Muscle layer of colon (tissue), 2 donors: Measurements from ENCODE around the gene SPINT1.

Experiments used
- H3K27ac ChIP-seq: one replicate; pipeline ENCODE4 v1.7.0; 2013; ENCODE audit warnings: low read depth, mild to moderate bottlenecking, low read length, moderate library complexity
- H3K27me3 ChIP-seq, 2 donors: one replicate each; pipeline ENCODE4 v1.7.0; 2013; ENCODE audit warnings: low read length in 2 of 2, mild to moderate bottlenecking in 2 of 2; ENCODE audit not compliant: insufficient read depth in 2 of 2, control insufficient read depth in 1 of 2
- H3K36me3 ChIP-seq: one replicate; pipeline ENCODE4 v1.7.0; 2013; ENCODE audit warnings: mild to moderate bottlenecking, low read length; ENCODE audit not compliant: insufficient read depth
- H3K4me1 ChIP-seq: one replicate; pipeline ENCODE4 v1.7.0; 2013; ENCODE audit warnings: mild to moderate bottlenecking, low read length; ENCODE audit not compliant: insufficient read depth
- H3K4me3 ChIP-seq, 2 donors: one replicate each; pipeline ENCODE4 v1.7.0; 2013; ENCODE audit warnings: low read length in 2 of 2, low read depth in 1 of 2, mild to moderate bottlenecking in 1 of 2, moderate library complexity in 1 of 2
- H3K9ac ChIP-seq: one replicate; pipeline ENCODE4 v1.7.0; 2013; ENCODE audit warnings: low read length
- H3K9me3 ChIP-seq: one replicate; pipeline ENCODE4 v1.7.0; 2013; ENCODE audit warnings: mild to moderate bottlenecking, low read length
- donor health status: abdominal sarcoma.
- donor health status: Adenocarcinoma of cecum.

The SPINT1 gene

DNA sequence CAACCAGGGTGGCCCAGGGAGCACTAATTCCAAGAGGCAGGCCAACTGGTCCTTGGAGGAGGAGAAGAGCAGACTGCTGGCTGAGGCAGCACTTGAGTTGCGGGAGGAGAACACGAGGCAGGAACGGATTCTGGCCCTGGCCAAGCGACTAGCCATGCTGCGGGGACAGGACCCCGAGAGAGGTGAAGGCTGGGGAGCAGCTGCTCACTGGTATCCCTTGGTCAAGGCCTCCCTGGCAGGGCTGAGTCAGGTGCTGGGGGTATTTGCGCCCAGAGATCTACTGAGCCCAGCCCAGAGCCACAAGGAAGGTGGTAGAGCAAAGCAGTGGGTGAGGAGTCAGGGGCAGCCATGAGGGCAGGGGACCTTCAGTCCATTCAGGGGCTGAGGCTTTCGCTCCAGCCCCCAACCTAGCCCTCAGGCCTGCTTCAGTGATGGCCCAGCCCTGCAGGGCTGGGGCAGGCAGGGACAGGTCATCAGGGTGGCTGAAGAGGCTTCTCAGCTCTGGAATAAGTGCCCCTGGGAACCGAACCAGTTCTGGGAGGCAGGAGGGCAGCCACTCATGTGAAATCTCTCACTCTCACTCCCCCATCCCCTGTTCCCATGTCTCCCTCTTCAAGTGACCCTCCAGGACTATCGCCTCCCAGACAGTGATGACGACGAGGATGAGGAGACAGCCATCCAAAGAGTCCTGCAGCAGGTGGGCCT lies 31.0 kb upstream of the SPINT1 start:
- Histone ChIP-seq H3K27me3 (no peaks in the 10 kb centered on the region), H3K9ac (no peak overlapping the region), H3K36me3 (peaks cover 28% of the 10 kb centered on the region), H3K27ac (no peak overlapping the region), H3K4me1 (peaks cover 9% of the 10 kb centered on the region), H3K4me3 (no peak overlapping the region), H3K9me3 (no peaks in the 10 kb centered on the region)

DNA sequence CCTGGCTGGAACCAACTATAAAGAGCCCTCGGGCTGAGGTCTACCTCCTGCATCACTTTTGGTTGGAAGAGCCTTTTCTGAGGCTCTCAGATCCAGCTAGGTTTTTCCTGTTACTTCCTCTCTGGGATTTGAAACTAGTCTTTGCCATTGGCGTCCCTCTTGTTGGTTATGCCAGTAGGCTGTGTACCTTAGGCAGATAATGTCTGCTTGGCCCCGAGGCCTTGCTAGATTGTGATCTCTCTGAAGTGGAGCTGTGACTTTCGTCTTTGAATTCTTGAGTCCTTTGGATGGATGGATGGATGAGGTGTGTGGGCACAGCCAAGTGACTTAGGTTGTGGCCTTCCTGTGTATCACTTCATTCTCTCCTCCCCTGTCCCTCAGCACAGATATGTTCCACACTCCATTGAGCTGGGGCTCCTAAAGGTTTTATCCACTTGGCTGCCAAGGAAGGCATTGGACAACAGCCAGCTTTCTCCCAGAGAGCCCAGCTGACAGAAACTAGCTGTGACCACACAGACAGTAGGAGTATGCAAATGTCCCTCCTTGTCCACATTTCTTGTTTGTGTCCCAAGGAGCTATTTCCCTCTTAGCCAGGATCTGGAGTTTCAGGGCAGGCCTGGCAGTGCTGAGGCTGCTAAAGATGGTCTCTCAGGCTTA lies 28.7 kb upstream of the SPINT1 start:
- no peaks in the 10 kb centered on the region for H3K4me1 ChIP-seq
- H3K4me3 ChIP-seq = no peak overlapping the region
- H3K27me3 ChIP-seq = no peaks in the 10 kb centered on the region
- no peak overlapping the region for H3K27ac ChIP-seq
- peaks cover 28% of the 10 kb centered on the region for H3K36me3 ChIP-seq
- H3K9ac ChIP-seq = no peak overlapping the region
- no peaks in the 10 kb centered on the region for H3K9me3 ChIP-seq

DNA sequence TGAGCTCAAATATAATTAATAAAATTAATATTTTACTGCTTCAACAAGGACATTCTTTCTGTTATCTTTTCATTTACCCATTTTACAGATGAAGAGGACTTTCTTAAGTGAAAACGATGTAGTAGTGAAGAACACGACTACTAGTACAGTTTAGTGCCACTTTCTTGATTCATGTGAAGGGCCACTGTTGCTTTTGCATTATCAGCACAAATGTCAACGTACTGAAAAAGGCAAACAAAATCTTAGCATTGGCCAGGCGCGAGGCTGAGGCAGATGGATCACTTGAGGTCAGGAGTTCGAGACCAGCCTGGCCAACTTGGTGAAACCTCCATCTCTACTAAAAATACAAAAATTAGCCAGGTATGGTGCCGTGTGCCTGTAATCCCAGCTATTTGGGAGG lies 24.8 kb upstream of the SPINT1 start:
- Histone ChIP-seq H3K4me1 (no peaks in the 10 kb centered on the region), H3K4me3 (no peak overlapping the region), H3K27ac (no peak overlapping the region), H3K36me3 (peaks cover 10% of the 10 kb centered on the region), H3K9me3 (no peaks in the 10 kb centered on the region), H3K27me3 (no peaks in the 10 kb centered on the region), H3K9ac (no peak overlapping the region)

DNA sequence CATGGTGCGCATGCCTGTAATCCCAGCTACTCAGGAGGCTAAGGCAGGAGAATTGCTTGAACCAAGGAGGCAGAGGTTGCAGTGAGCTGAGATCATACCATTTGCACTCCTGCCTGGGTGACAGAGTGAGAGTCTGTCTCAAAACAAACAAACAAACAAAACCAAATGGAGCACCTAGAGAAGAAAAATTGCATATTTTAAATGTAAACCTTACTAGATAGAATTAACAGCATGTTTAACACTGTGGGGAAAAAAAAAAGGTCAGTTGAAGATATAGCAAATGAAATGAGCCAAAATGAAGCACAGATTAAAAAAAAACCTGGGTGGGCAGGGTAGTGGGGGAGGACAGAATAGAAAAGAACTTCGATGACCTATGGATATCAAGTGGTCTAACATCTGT lies 22.7 kb upstream of the SPINT1 start:
- no peak overlapping the region for H3K4me3 ChIP-seq
- no peaks in the 10 kb centered on the region for H3K36me3 ChIP-seq
- no peak overlapping the region for H3K9ac ChIP-seq
- H3K27ac ChIP-seq = no peak overlapping the region
- H3K9me3 ChIP-seq = no peaks in the 10 kb centered on the region
- no peaks in the 10 kb centered on the region for H3K27me3 ChIP-seq
- no peaks in the 10 kb centered on the region for H3K4me1 ChIP-seq

DNA sequence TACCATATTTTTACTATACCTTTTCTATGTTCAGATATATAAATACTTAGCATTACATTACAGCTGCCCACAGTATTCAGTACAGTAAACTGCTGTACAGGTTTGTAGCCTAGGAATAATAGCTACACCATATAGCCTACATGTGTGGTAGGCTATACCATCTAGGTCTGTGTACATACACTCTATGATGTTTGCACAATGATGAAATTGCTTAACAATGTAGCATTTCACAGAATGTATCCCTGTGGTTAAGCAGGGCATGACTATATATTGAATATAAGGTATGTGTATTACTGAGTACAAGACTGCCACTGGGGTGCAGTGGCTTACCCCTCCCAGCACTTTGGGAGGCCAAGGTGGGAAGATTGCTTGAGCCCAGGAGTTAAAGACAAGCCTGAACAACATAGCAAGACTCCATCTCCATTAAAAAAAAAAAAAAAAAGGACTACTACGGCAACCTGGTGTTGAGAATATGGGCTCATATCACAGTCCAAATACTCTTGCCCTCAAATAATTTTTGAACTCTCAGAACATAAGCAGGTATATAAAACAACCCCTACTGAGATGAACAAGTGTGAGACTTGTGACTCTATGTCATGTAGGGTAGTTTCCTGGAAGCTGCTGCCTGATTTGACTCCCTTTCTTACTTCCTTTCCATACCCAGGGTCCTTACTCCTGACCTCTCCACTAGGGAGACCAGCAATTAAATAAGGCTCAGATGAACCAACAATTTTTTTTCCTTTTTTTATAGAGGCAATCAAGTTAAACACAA lies 20.1 kb upstream of the SPINT1 start:
- Histone ChIP-seq H3K4me1 (no peaks in the 10 kb centered on the region), H3K9ac (no peak overlapping the region), H3K27me3 (no peaks in the 10 kb centered on the region), H3K4me3 (no peak overlapping the region), H3K9me3 (no peaks in the 10 kb centered on the region), H3K27ac (no peak overlapping the region), H3K36me3 (no peaks in the 10 kb centered on the region)

DNA sequence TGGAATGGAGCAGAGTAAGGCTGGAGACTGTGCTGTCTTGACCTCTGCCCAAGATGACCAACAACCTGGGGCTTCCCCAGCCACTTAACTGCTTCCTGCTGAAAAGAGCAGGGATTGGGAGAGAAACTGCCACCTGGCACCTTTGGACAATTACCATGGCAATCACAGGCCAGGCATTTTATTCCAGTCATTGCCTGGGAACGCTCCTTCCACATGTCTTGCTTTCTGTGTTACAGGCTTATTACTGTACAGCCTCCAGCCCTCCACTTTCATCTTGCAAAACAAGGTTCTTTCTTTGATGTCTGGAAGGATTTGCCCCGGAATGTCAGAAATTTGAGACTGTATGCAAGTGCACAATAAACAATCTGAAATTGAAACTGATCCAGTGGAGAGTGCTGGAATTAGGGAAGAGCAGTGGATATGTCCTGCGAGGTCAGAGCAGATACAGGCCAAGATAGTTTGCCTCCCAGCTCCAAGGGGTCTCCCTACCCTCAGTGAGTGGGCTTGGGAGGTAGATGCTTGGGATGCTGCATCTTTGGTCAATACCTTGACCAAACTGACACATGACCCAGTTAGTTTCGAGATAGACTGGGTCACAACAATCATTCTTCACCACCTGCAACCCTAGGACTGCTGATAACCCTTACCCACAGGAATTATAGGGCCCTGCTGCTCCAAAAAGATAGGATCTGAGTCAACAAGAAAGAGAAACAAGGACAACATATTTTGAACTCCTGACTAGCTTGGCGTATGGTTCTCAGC lies 18.0 kb upstream of the SPINT1 start:
- H3K9me3 ChIP-seq = no peaks in the 10 kb centered on the region
- H3K4me3 ChIP-seq = no peak overlapping the region
- no peaks in the 10 kb centered on the region for H3K4me1 ChIP-seq
- H3K27ac ChIP-seq = no peak overlapping the region
- H3K36me3 ChIP-seq = no peaks in the 10 kb centered on the region
- no peaks in the 10 kb centered on the region for H3K27me3 ChIP-seq
- H3K9ac ChIP-seq = no peak overlapping the region

DNA sequence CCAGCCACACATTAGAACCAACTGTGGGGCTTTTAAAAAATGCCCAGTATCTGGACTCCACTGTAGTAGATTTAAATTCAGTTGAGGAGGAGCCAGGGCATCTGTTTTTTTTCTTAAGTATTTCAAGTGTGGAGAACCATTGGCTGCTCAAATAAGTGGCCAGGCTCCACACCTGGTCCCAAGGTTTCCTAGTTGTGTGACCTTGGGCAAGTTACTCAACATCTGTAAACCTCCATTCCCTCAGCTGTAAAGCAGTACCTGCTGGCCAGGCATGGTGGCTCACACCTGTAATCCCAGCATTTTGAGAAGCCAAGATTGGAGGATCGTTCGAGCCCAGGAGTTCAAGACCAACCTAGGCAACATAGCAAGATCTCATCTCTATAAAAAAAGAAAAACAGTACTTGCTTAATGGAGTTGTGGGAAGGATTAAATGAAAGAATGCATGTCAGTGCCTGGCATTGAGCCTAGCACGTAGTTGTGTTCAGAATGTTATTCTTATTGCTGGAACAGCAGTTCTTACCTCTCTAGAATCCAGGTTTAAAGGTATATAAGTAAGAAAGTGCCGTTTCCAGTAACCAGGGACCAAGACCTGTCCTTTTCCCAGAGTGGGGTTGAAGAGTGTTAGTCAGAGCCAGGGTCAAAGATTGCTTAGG lies 17.3 kb upstream of the SPINT1 start:
- no peaks in the 10 kb centered on the region for H3K27me3 ChIP-seq
- no peak overlapping the region for H3K4me3 ChIP-seq
- no peaks in the 10 kb centered on the region for H3K36me3 ChIP-seq
- no peaks in the 10 kb centered on the region for H3K9me3 ChIP-seq
- H3K4me1 ChIP-seq = no peaks in the 10 kb centered on the region
- H3K9ac ChIP-seq = no peak overlapping the region
- no peak overlapping the region for H3K27ac ChIP-seq

DNA sequence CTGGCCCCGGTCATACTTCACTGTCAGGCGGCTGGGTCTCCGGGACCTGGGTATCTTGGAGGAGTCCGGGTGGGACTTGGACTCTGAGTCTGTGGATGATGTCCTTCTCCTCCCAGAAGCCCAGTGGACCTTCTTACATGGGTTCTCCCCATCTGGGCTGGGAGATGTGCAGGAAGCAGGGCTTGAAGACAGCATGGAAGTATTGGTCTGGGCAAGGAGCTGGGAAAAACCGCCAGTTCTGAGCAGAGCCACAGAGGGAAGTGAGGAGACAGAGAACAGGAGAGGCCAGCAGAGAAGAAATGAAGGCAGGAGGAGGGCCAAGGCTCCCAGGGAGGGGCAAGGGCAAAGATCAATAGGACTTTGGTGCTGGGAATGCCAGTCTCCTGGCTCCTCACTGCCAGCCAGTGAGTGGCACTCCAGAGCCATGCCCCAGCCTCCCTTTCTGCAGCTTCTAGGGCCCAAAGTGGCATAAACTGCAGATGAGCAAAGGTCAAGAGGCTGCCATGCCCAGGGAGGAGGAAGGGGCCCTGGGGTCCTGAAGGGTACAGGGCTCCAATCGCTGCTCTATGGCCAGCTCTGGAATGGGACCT lies 15.3 kb upstream of the SPINT1 start, which contains the start of gene PPP1R14D:
PPP1R14D (minus strand) TSS at position 262 of the 590 bp plus-strand sequence; CDS start at position 195, 67 bp downstream.
- Histone ChIP-seq H3K9me3 (no peaks in the 10 kb centered on the region), H3K27me3 (no peaks in the 10 kb centered on the region), H3K4me3 (no peak within 1 kb of the TSS), H3K4me1 (no peaks in the 10 kb centered on the region), H3K9ac (no peak within 1 kb of the TSS), H3K27ac (no peak within 1 kb of the TSS), H3K36me3 (no peaks in the 10 kb centered on the region)

DNA sequence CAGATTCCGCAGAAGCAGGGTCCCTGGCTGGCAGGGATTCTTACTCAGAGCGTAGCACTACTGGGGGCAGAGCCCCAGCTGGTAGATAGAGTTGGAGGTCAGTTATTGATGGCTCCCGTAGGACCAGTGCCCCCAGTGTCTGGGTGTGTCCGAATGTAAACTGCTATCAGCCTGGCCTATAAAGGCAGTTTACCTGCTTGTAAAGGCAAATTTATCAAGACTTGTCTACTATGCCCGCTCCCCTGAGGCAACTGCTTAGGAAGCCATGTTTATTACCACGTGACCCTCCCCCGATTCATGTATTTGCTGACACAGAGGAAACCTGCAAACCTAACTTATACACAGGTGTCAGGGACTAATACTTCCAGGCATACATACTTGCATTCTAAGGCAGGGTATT lies 14.7 kb upstream of the SPINT1 start:
- no peak overlapping the region for H3K4me3 ChIP-seq
- H3K27ac ChIP-seq = no peak overlapping the region
- no peaks in the 10 kb centered on the region for H3K27me3 ChIP-seq
- H3K9me3 ChIP-seq = no peaks in the 10 kb centered on the region
- H3K4me1 ChIP-seq = no peaks in the 10 kb centered on the region
- no peak overlapping the region for H3K9ac ChIP-seq
- H3K36me3 ChIP-seq = no peaks in the 10 kb centered on the region

DNA sequence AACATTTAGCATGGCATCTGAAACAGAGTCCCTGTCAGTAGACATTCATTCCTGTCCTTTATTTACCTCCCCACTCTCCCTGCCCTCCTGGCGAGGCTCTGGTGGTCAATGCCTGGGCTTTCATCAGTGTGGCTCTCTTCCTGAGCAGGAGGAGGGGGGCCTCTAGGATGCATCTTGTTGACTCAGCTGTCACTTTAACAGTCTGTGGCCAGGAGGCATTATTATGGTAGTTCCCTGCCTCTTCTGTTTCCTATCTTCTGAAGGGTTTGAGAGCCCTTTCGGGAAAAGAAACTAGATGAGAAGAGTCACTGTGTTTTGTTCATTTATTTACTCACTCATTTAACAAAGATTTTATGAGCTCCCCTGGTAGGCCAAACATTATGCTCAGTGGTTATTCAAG lies 13.0 kb upstream of the SPINT1 start:
- Histone ChIP-seq H3K9me3 (no peaks in the 10 kb centered on the region), H3K4me1 (no peaks in the 10 kb centered on the region), H3K4me3 (no peak overlapping the region), H3K27me3 (no peaks in the 10 kb centered on the region), H3K36me3 (no peaks in the 10 kb centered on the region), H3K27ac (no peak overlapping the region), H3K9ac (no peak overlapping the region)
